HepG2 (cell line): ENCODE measurements around the gene NKAIN2. TPM values are rescaled to one million over a fixed set of nuclear protein-coding genes. Genes with fewer than 3 reads are reported as not detected.

Experiments used
- ATAC-seq: fragments of 200-7000 bp; cut with Tn5 transposase; 3 replicates; pipeline ENCODE4 v1.9.1; 2020; ENCODE audit warnings: mild to moderate bottlenecking, moderate library complexity
- BruUV-seq: library from RNA; stranded (reverse); fragments of 400-500 nt; replicated peaks from 2 replicates; lab custom pipeline; 2021; lab: Mats Ljungman, UMichigan
- CTCF ChIA-PET: fragments of 300-600 bp; formaldehyde crosslinking; extraction: SDS; loops from one replicate; lab custom pipeline; 2021; ENCODE audit warnings: low total read pairs, inconsistent platforms, low intra/inter-chr PET ratio; lab: Yijun Ruan, JAX
- POLR2A ChIA-PET: fragments of 350-600 bp; sonication (Branson Sonifier 250); formaldehyde crosslinking; loops from one replicate; lab custom pipeline; 2020; ENCODE audit warnings: antibody characterized with exemption, inconsistent platforms; lab: Yijun Ruan, JAX
- DNase-seq: peaks from one replicate; pipeline ENCODE4 v3.0.0-alpha.2; 2015; ENCODE audit warnings: low spot score
- FAIRE-seq: peaks from 3 replicates; lab custom pipeline; 2011; peaks lifted over from hg19 to GRCh38; lab: Jason Lieb, UNC
- H2AFZ ChIP-seq: one replicate; pipeline ENCODE4 v1.6.1; 2011; ENCODE audit warnings: low read length, inconsistent platforms
- H3K27ac ChIP-seq: fragments of 300-600 bp; 3 replicates; pipeline ENCODE4 v1.8.0; 2011; ENCODE audit warnings: mixed run types, mild to moderate bottlenecking, mixed read lengths, low read length, inconsistent platforms; ENCODE audit not compliant: insufficient read depth; ENCODE audit errors: extremely low read length
- H3K27me3 ChIP-seq, 2 experiments: fragments of 200-600 bp in 1 of 2; 2 replicates in 1 of 2; 3 replicates in 1 of 2; pipeline versions ENCODE4 v1.6.0 to v1.8.0; 2011; ENCODE audit warnings: low read length in 2 of 2, mild to moderate bottlenecking in 2 of 2, moderate library complexity in 2 of 2, inconsistent platforms in 1 of 2; ENCODE audit not compliant: insufficient read depth in 2 of 2, control insufficient read depth in 1 of 2
- H3K36me3 ChIP-seq, 2 experiments: fragments of 200-600 bp in 1 of 2; replicated peaks in 1 of 2; 2 replicates in 1 of 2; 3 replicates in 1 of 2; pipeline versions ENCODE4 v1.5.1 to v1.8.0; 2011; ENCODE audit warnings: low read length in 2 of 2, inconsistent platforms in 1 of 2; ENCODE audit not compliant: insufficient read depth in 2 of 2, control insufficient read depth in 1 of 2
- H3K4me1 ChIP-seq: 2 replicates; pipeline ENCODE4 v1.5.1; 2012; ENCODE audit warnings: low read length, inconsistent platforms; ENCODE audit not compliant: insufficient read depth
- H3K4me2 ChIP-seq: 2 replicates; pipeline ENCODE4 v1.6.0; 2011; ENCODE audit warnings: low read depth, low read length, inconsistent platforms
- H3K4me3 ChIP-seq, 3 experiments: fragments of 200-600 bp in 1 of 3; sonication (generic), shearing (Covaris generic) in 1 of 3; replicated peaks in 1 of 3; 2 replicates each; pipeline ENCODE4 v1.5.1; 2011 to 2016; ENCODE audit warnings: low read length in 3 of 3, inconsistent platforms in 2 of 3, low read depth in 2 of 3, mild to moderate bottlenecking in 2 of 3, control low read depth in 1 of 3, mixed read lengths in 1 of 3; ENCODE audit not compliant: insufficient read depth in 1 of 3
- H3K79me2 ChIP-seq: one replicate; pipeline ENCODE4 v1.6.1; 2011; ENCODE audit warnings: low read length, inconsistent platforms; ENCODE audit not compliant: insufficient read depth
- H3K9ac ChIP-seq: 2 replicates; pipeline ENCODE4 v1.6.0; 2011; ENCODE audit warnings: mild to moderate bottlenecking, low read depth, low read length, inconsistent platforms; ENCODE audit not compliant: insufficient read depth
- H3K9me3 ChIP-seq: 2 replicates; pipeline ENCODE4 v1.5.1; 2012; ENCODE audit warnings: mild to moderate bottlenecking, low read length
- H4K20me1 ChIP-seq: 2 replicates; pipeline ENCODE4 v1.6.0; 2011; ENCODE audit warnings: inconsistent platforms, mild to moderate bottlenecking, low read length, moderate library complexity; ENCODE audit not compliant: insufficient read depth
- BRCA1 ChIP-seq: sonication (generic); formaldehyde crosslinking; IDR thresholded peaks from 2 replicates; pipeline ENCODE4 v1.4.0; 2020; ENCODE audit warnings: missing genetic modification reagents
- FIP1L1 ChIP-seq: fragments of 200-400 bp; formaldehyde crosslinking; IDR thresholded peaks from 2 replicates; pipeline ENCODE4 v1.6.1; 2018; ENCODE audit warnings: low read depth, mild to moderate bottlenecking, low read length, moderate library complexity, borderline replicate concordance; ENCODE audit not compliant: insufficient read depth
- NPAS2 ChIP-seq: sonication (generic); formaldehyde crosslinking; IDR thresholded peaks from 2 replicates; pipeline ENCODE4 v1.8.0; 2022; ENCODE audit warnings: mild to moderate bottlenecking, missing genetic modification reagents, borderline replicate concordance
- TP53 ChIP-seq: sonication (generic); formaldehyde crosslinking; conservative IDR thresholded peaks from 2 replicates; pipeline ENCODE4 v1.4.0; 2020; ENCODE audit warnings: missing genetic modification reagents
- ZNF180 ChIP-seq: sonication (generic); formaldehyde crosslinking; IDR thresholded peaks from 2 replicates; pipeline ENCODE4 v1.4.0; 2020; ENCODE audit warnings: low read depth, missing genetic modification reagents, borderline replicate concordance
- ZNF274 ChIP-seq: sonication (generic); formaldehyde crosslinking; IDR thresholded peaks from 2 replicates; pipeline ENCODE4 v1.5.1; 2020; ENCODE audit warnings: mild to moderate bottlenecking, missing genetic modification reagents
- ZNF530 ChIP-seq: sonication (generic); formaldehyde crosslinking; IDR thresholded peaks from 2 replicates; pipeline ENCODE4 v1.5.0; 2020; ENCODE audit warnings: low read depth, mild to moderate bottlenecking, missing genetic modification reagents
- whole genome bisulfite sequencing: methylation state at CpG from one replicate; pipeline ENCODE4 v1.1.6; 2017; ENCODE audit warnings: low lambda C conversion rate; 5-methylcytosine and 5-hydroxymethylcytosine counted together
- in situ Hi-C: cut with HindIII; loops from 2 replicates; pipeline ENCODE4 v1.10.0; 2017; ENCODE audit warnings: low pct_unique_long_range_greater_than_20kb; ENCODE audit not compliant: extremely low pct_ligation_motif_present
- intact Hi-C: fragments of 100-400 bp; cut with micrococcal nuclease; formaldehyde crosslinking; loops from one replicate; pipeline ENCODE4 v1.10.0; 2022; ENCODE audit not compliant: unreplicated experiment
- polyA plus RNA-seq, 8 experiments: library from polyadenylated mRNA; depleted of rRNA in 3 of 8; stranded (reverse) in 7 of 8; unstranded in 1 of 8; fragments of >200 nt; fragmentation: Illumina TruSeq in 4 of 8; extraction: Trizol in 4 of 8; gene quantifications; 2 replicates each; pipeline versions ENCODE4 v1.2.1 to v1.2.3, GENCODE V29; 2011 to 2016; ENCODE audit warnings: low read depth in 4 of 8, missing spikeins in 1 of 8, mixed read lengths in 1 of 8; ENCODE audit not compliant: insufficient read depth in 1 of 8
- total RNA-seq, 5 experiments: library from RNA; depleted of rRNA; stranded (reverse); fragments of >200 nt; fragmentation: Illumina TruSeq; extraction: Trizol; gene quantifications; 2 replicates each; pipeline ENCODE4 v1.2.3, GENCODE V29; 2016; ENCODE audit warnings: low read depth in 1 of 5
- TF ChIP-seq, protein P1 (sequence below): IDR thresholded peaks from 2 replicates; pipeline ENCODE4 v1.6.1; 2016; ENCODE audit warnings: missing genetic modification reagents, missing compliant biosample characterization
- TF ChIP-seq, protein P2 (sequence below): sonication (generic); formaldehyde crosslinking; IDR thresholded peaks from 2 replicates; pipeline ENCODE4 v1.4.0; 2020; ENCODE audit warnings: mild to moderate bottlenecking, missing genetic modification reagents

The NKAIN2 gene
- total and polyA plus RNA-seq, 2 of the 13 experiments (the other 11 are each of a cell fraction or from before 2014, with no cell fraction given), result not detected

DNA sequence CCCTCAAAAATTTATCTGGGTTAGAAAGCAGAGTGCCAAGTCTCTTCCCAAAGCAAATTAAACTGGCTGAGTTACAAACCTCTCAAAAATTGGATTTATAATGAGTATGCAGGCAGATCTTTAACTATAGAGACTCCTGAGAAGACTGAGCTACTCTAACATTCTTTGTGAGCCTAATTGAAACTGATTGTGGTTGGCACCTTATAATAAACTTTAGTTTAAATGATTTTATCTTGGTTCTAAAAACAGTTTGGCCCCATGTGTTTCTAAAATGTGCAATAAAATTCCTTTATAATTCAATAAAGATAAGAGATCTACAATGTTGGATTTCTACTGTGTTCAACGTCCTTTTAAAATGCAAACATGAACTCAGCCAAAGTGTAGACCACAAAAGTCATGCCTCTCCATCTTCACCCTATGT lies 678.4 kb downstream of the NKAIN2 start (continued):
- TF ChIP-seq TP53 (CRISPR knock-in tag) (no peak), BRCA1 (CRISPR knock-in tag) (no peak), ZNF180 (CRISPR knock-in tag) (no peak)
- TF ChIP-seq, protein P1, sequence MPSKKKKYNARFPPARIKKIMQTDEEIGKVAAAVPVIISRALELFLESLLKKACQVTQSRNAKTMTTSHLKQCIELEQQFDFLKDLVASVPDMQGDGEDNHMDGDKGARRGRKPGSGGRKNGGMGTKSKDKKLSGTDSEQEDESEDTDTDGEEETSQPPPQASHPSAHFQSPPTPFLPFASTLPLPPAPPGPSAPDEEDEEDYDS (CRISPR knock-in tag), result no peak
- TF ChIP-seq, all 625 proteins: peak for 0

DNA sequence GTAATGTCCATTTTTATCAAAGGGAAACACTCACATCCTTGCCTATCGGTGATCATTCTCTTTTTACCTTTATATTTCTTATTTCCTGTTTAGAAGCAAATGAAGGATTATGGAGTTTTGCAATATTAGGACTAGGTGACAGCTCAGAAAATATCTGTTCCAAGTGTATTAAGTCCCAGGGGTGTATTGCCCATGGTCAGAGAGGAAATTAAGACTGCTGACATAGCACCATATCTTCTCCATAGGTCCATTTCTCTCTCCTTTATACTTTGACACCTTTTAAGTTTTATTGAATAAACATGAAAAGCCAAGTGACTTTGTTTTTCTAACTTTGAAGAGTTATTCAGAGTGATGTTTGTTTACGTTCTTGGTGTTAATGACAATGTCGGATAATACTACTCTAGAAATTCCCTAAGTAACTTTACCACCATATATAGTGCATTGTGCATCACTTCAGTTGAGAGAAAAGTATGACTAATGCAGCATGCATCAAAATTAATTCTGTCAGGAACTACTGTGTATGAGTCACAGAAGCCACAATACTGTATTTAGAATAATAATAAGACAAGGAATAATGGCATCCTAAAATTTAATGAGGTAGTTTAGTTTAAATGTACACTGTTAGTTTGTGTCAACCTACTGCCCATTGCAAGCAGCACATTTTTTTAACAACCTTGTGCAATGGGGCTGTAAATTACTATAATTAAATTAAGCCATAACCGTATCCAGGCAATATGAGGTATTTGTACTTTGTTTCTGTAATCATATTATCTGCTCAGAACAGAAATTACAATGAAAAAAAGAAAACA lies 684.2 kb downstream of the NKAIN2 start:
- H3K36me3 ChIP-seq, result no peaks in the 10 kb centered on the region
- no peak overlapping the region for H3K9ac ChIP-seq
- no peak for TF ChIP-seq ZNF274 (CRISPR knock-in tag)
- H3K9me3 ChIP-seq, result no peaks in the 10 kb centered on the region
- no peaks in the 10 kb centered on the region for H3K79me2 ChIP-seq
- WGBS, result 2% methylated on average over 4 of the region's 4 CpGs
- H3K27me3 ChIP-seq, result no peaks in the 10 kb centered on the region
- no peak overlapping the region for H3K4me2 ChIP-seq
- intact Hi-C loops (no loop called here), in situ Hi-C loops (no loop called here)
- ChIA-PET POLR2A (no interaction called here), CTCF (no interaction called here)
- no TSS peak for BruUV-seq
- H4K20me1 ChIP-seq, result no peaks in the 10 kb centered on the region
- H3K27ac ChIP-seq, result no peak overlapping the region
- no peaks in the 10 kb centered on the region for H3K4me1 ChIP-seq
- FAIRE-seq, result no peak
- no peak overlapping the region for H2AFZ ChIP-seq
- H3K4me3 ChIP-seq, result no peak overlapping the region
- no peak for DNase-seq
- ATAC-seq, result no peak

DNA sequence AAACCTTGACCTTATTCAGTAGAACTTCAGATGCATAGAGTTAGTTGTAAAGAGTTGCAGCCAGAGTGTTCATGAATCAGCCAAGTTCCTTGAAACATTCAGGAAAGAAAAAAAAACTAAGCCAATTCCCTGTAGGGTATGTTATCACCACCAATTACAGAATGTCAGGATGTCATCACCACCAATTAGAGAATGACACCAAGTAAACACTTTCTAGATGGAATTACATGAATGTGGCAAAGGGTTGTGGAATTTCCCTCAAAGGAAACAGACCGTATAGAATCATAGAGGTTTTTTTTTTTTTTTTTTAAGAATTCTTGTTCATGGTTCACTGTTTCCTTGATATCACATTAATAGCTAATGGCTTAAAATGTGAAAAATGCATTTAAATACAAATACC lies 686.5 kb downstream of the NKAIN2 start:
- no peak overlapping the region for H2AFZ ChIP-seq
- intact Hi-C loops, result no loop called here
- H3K9ac ChIP-seq, result no peak overlapping the region
- H3K4me1 ChIP-seq, result no peaks in the 10 kb centered on the region
- no peaks in the 10 kb centered on the region for H4K20me1 ChIP-seq
- H3K27me3 ChIP-seq, result no peaks in the 10 kb centered on the region
- ChIA-PET CTCF (no interaction called here), POLR2A (no interaction called here)
- ATAC-seq (no peak), DNase-seq (no peak), FAIRE-seq (no peak)
- H3K4me2 ChIP-seq, result no peak overlapping the region
- 2% methylated on average over 1 of the region's 1 CpG for WGBS
- H3K4me3 ChIP-seq, result no peak overlapping the region
- no peak for TF ChIP-seq NPAS2 (CRISPR knock-in tag)
- no peak for TF ChIP-seq FIP1L1
- TF ChIP-seq, protein P2, sequence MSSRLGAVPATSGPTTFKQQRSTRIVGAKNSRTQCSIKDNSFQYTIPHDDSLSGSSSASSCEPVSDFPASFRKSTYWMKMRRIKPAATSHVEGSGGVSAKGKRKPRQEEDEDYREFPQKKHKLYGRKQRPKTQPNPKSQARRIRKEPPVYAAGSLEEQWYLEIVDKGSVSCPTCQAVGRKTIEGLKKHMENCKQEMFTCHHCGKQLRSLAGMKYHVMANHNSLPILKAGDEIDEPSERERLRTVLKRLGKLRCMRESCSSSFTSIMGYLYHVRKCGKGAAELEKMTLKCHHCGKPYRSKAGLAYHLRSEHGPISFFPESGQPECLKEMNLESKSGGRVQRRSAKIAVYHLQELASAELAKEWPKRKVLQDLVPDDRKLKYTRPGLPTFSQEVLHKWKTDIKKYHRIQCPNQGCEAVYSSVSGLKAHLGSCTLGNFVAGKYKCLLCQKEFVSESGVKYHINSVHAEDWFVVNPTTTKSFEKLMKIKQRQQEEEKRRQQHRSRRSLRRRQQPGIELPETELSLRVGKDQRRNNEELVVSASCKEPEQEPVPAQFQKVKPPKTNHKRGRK (CRISPR knock-in tag), result no peak
- no peak for TF ChIP-seq ZNF530 (CRISPR knock-in tag)
- no TSS peak for BruUV-seq
- no peaks in the 10 kb centered on the region for H3K9me3 ChIP-seq
- H3K36me3 ChIP-seq, result no peaks in the 10 kb centered on the region
- H3K79me2 ChIP-seq, result no peaks in the 10 kb centered on the region
- H3K27ac ChIP-seq, result no peak overlapping the region
- in situ Hi-C loops, result no loop called here
